HEK293 (cell line): ENCODE measurements around the gene ERCC6L.
A peak's percentile ranks its signal among the peaks of the same experiment; 100 is the strongest.

Source experiments
- CTCF ChIA-PET: fragments of 350-600 bp; formaldehyde crosslinking; extraction: SDS; loops from one replicate; lab custom pipeline; 2021; ENCODE audit warnings: antibody characterized with exemption; lab: Yijun Ruan, JAX
- POLR2A ChIA-PET: fragments of 300-600 bp; formaldehyde crosslinking; extraction: SDS; loops from one replicate; lab custom pipeline; 2020; ENCODE audit warnings: antibody characterized with exemption, inconsistent platforms; lab: Yijun Ruan, JAX
- H3K27ac ChIP-seq: fragments of 200-500 bp; sonication (Bioruptor generic); 2 replicates; pipeline ENCODE4 v1.5.1; 2014; ENCODE audit warnings: low read depth, low read length, control low read depth, inconsistent platforms; ENCODE audit errors: extremely low read depth
- H3K36me3 ChIP-seq, 2 experiments: fragments of 200-500 bp in 1 of 2; sonication (Bioruptor generic) in 1 of 2; 1 replicate in 1 of 2; 2 replicates in 1 of 2; pipeline ENCODE4 v1.5.1; 2014 to 2017; ENCODE audit warnings: inconsistent platforms in 2 of 2, low read length in 2 of 2; ENCODE audit not compliant: control insufficient read depth in 2 of 2, insufficient read depth in 1 of 2
- H3K4me1 ChIP-seq: fragments of 200-500 bp; sonication (Bioruptor generic); 2 replicates; pipeline ENCODE4 v1.5.1; 2014; ENCODE audit warnings: mild to moderate bottlenecking, low read length, inconsistent platforms; ENCODE audit not compliant: control insufficient read depth, insufficient read depth
- H3K4me3 ChIP-seq: 2 replicates; pipeline ENCODE4 v1.5.1; 2011; ENCODE audit warnings: low read depth, mild to moderate bottlenecking, control low read depth, low read length, moderate library complexity
- H3K9me3 ChIP-seq: fragments of 200-500 bp; sonication (Bioruptor generic); 2 replicates; pipeline ENCODE4 v1.5.1; 2014; ENCODE audit warnings: low read depth, low read length, inconsistent platforms; ENCODE audit not compliant: control insufficient read depth, insufficient read depth
- BCL11A ChIP-seq: fragments of 450-650 bp; formaldehyde crosslinking; IDR thresholded peaks from 2 replicates; pipeline ENCODE4 v1.5.1; 2016; ENCODE audit warnings: low read depth, missing biosample characterization, missing genetic modification characterization
- CTCF ChIP-seq: fragments of 450-650 bp; formaldehyde crosslinking; IDR thresholded peaks from 2 replicates; pipeline ENCODE4 v1.5.1; 2016; ENCODE audit warnings: missing biosample characterization, missing genetic modification characterization
- IKZF3 ChIP-seq: fragments of 450-650 bp; IDR thresholded peaks from 2 replicates; pipeline ENCODE4 v1.5.0; 2018; ENCODE audit warnings: missing biosample characterization, mild to moderate bottlenecking, missing genetic modification characterization, moderate library complexity
- INSM2 ChIP-seq: fragments of 450-650 bp; formaldehyde crosslinking; IDR thresholded peaks from 2 replicates; pipeline ENCODE4 v1.5.1; 2016; ENCODE audit warnings: missing biosample characterization, missing genetic modification characterization
- KLF8 ChIP-seq: fragments of 450-650 bp; formaldehyde crosslinking; IDR thresholded peaks from 2 replicates; pipeline ENCODE4 v1.5.1; 2016; ENCODE audit warnings: missing biosample characterization, missing genetic modification characterization
- MZF1 ChIP-seq: fragments of 450-650 bp; formaldehyde crosslinking; IDR thresholded peaks from 2 replicates; pipeline ENCODE4 v1.5.1; 2017; ENCODE audit warnings: missing biosample characterization, missing genetic modification characterization, borderline replicate concordance
- ZBTB26 ChIP-seq: fragments of 450-650 bp; formaldehyde crosslinking; optimal IDR thresholded peaks from 2 replicates; pipeline ENCODE3; 2016; ENCODE audit warnings: missing biosample characterization, mild to moderate bottlenecking, missing genetic modification characterization
- ZBTB49 ChIP-seq: fragments of 450-650 bp; formaldehyde crosslinking; IDR thresholded peaks from 2 replicates; pipeline ENCODE4 v1.5.1; 2016; ENCODE audit warnings: missing biosample characterization, missing genetic modification characterization, low read depth
- ZBTB6 ChIP-seq: fragments of 450-650 bp; formaldehyde crosslinking; IDR thresholded peaks from 2 replicates; pipeline ENCODE4 v1.5.1; 2017; ENCODE audit warnings: missing biosample characterization, missing genetic modification characterization
- ZFHX2 ChIP-seq: fragments of 450-650 bp; formaldehyde crosslinking; conservative IDR thresholded peaks from 2 replicates; pipeline ENCODE4 v1.5.1; 2016; ENCODE audit warnings: missing biosample characterization, missing genetic modification characterization
- ZNF114 ChIP-seq: fragments of 450-650 bp; formaldehyde crosslinking; IDR thresholded peaks from 2 replicates; pipeline ENCODE4 v1.5.0; 2017; ENCODE audit warnings: missing biosample characterization, missing genetic modification characterization
- ZNF248 ChIP-seq: fragments of 450-650 bp; formaldehyde crosslinking; IDR thresholded peaks from 2 replicates; pipeline ENCODE4 v1.5.1; 2017; ENCODE audit warnings: missing biosample characterization, missing genetic modification characterization
- ZNF302 ChIP-seq: fragments of 450-650 bp; formaldehyde crosslinking; IDR thresholded peaks from 2 replicates; pipeline ENCODE4 v1.5.1; 2016; ENCODE audit warnings: missing biosample characterization, missing genetic modification characterization, low read depth
- ZNF335 ChIP-seq: fragments of 450-650 bp; formaldehyde crosslinking; conservative IDR thresholded peaks from 2 replicates; pipeline ENCODE4 v1.5.1; 2016; ENCODE audit warnings: missing biosample characterization, missing genetic modification characterization
- ZSCAN4 ChIP-seq: fragments of 450-650 bp; formaldehyde crosslinking; IDR thresholded peaks from 2 replicates; pipeline ENCODE4 v1.5.1; 2017; ENCODE audit warnings: missing biosample characterization, missing genetic modification characterization
- ZXDB ChIP-seq: fragments of 450-650 bp; formaldehyde crosslinking; IDR thresholded peaks from 2 replicates; pipeline ENCODE4 v1.5.1; 2016; ENCODE audit warnings: missing biosample characterization, missing genetic modification characterization

ERCC6L gene

GRCh38 chrX:72238721-72239475 lies at the start of gene ERCC6L (continued):
- 0 out of 2 replicates have a peak, but pooled peaks have one; percentile 29 for TF ChIP-seq CTCF (tag by site-specific recombination)
- TF ChIP-seq ZBTB6 (tag by site-specific recombination): peak; percentile 98
- peak; percentile 80 for TF ChIP-seq ZBTB26
- TF ChIP-seq INSM2: 0 out of 2 replicates have a peak, but pooled peaks have one; percentile 24
- no peak for TF ChIP-seq BCL11A (tag by site-specific recombination)
- peak; percentile 27; the same call in 1 of the 2 replicates for TF ChIP-seq ZXDB
- TF ChIP-seq IKZF3 (tag by site-specific recombination): peak; percentile 93
- TF ChIP-seq ZFHX2 (tag by site-specific recombination): peak; percentile 94
- no peak for TF ChIP-seq ZSCAN4 (tag by site-specific recombination)

GRCh38 chrX:72282302-72282701 lies 43.5 kb upstream of the ERCC6L start:
- Histone ChIP-seq H3K27ac (no peak overlapping the region), H3K4me3 (no peak overlapping the region), H3K4me1 (no peaks in the 10 kb centered on the region), H3K36me3 (no peaks in the 10 kb centered on the region), H3K9me3 (no peaks in the 10 kb centered on the region; the same call in 1 of the 2 replicates)
- CTCF ChIA-PET: interaction anchor here (1.3 to 6.0 kb wide), 3 partner anchors 11 to 37 kb away, joined by 3 to 54 read pairs (median 5); no protein-coding TSS in a partner anchor
- POLR2A ChIA-PET: no interaction called here
- no peak for TF ChIP-seq ZNF335
- no peak for TF ChIP-seq ZBTB49 (tag by site-specific recombination)
- TF ChIP-seq MZF1 (tag by site-specific recombination): no peak
- TF ChIP-seq ZNF248: no peak
- TF ChIP-seq ZNF114 (tag by site-specific recombination): no peak
- TF ChIP-seq KLF8 (tag by site-specific recombination): no peak
- TF ChIP-seq ZSCAN4 (tag by site-specific recombination): no peak
- no peak for TF ChIP-seq ZNF302 (tag by site-specific recombination)
